ENCODE data around the gene KSR2. TPM values are rescaled to one million over a fixed set of nuclear protein-coding genes. Genes with fewer than 3 reads are reported as not detected.

KSR2 gene
- total and polyA plus RNA-seq, 2 of the 4 experiments (the other 2 are of a cell fraction): not detected

DNA sequence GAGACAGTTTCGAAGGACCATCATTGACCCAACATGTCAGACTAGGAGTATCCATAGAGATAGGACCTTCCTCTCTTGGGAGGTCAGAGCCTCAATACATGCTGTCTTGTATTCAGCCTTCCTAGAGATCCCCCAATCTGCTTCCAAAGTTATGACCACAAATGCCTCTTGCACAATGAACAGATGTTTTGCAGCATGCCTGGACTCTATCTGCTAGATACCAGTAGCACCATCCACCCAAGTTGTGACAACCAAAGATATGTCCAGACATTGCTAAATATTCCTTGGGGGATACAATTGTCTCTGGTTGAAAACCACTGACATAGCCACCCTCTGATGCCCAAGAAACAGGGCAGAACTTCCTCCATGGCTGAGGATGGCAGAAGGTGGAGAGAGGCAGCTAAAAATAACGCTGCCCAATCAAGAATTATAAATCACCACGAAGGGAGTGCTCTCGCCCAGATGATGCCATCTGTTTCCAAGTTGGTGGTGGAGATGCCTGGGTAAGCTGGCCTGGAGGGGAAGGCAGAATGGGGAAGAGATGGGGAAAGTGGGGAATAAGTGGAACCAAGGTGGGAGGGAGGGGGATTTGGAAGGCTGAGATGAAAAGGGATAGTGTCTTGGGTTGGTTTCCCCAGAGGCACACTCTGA lies 564.5 kb downstream of the KSR2 start:
- Histone ChIP-seq H3K14ac (replicated peaks; ENCODE audit: low read depth, low read length) (no peak overlapping the region), H3K36me3 (ENCODE audit: control insufficient read depth, insufficient read depth, low read length) (no peaks in the 10 kb centered on the region), H3K27me3 (ENCODE audit: control insufficient read depth, insufficient read depth, low read length) (no peaks in the 10 kb centered on the region), H3K18ac (ENCODE audit: low read depth, low read length) (no peak overlapping the region), H2BK20ac (ENCODE audit: low read depth, low read length) (no peak overlapping the region), H3K4me1 (ENCODE audit: control insufficient read depth, insufficient read depth, low read length) (no peaks in the 10 kb centered on the region), H2AK9ac (replicated peaks; ENCODE audit: low read depth, low read length, poor library complexity) (no peak overlapping the region), H4K5ac (ENCODE audit: low read depth, low read length) (no peak overlapping the region), H2BK5ac (ENCODE audit: low read depth, low read length, poor library complexity, severe bottlenecking) (no peak overlapping the region), H4K8ac (ENCODE audit: low read depth in 2 of 2, low read length in 2 of 2) (no peak overlapping the region), H2BK120ac (ENCODE audit: low read depth, low read length) (no peak overlapping the region), H3K9ac (ENCODE audit: low read depth, low read length) (no peak overlapping the region), H2BK15ac (ENCODE audit: low read depth, low read length) (no peak overlapping the region), H4K91ac (ENCODE audit: insufficient read depth, low read depth, low read length) (no peak overlapping the region), H2AK5ac (ENCODE audit: low read depth, low read length) (no peak overlapping the region), H3K4me3 (ENCODE audit: insufficient read depth, low read depth, low read length) (no peak overlapping the region), H3K27ac (ENCODE audit: insufficient read depth, low read length) (no peak overlapping the region), H2AFZ (replicated peaks; ENCODE audit: low read length, poor library complexity) (no peak overlapping the region), H3K4ac (ENCODE audit: low read depth, low read length) (no peak overlapping the region), H3K56ac (ENCODE audit: extremely low read depth, insufficient read depth, low read length) (no peak overlapping the region), H3K9me3 (ENCODE audit: control insufficient read depth, insufficient read depth, low read length) (peaks cover 43% of the 10 kb centered on the region), H3K4me2 (ENCODE audit: low read depth, low read length) (no peak overlapping the region), H3K9me1 (ENCODE audit: insufficient read depth, low read length) (no peaks in the 10 kb centered on the region), H3K23ac (ENCODE audit: low read depth, low read length) (no peak overlapping the region), H3K79me1 (ENCODE audit: low read depth in 1 of 2, low read length in 2 of 2) (no peaks in the 10 kb centered on the region), H4K20me1 (ENCODE audit: insufficient read depth, low read length) (no peaks in the 10 kb centered on the region)
- no TSS peak for BruUV-seq (replicated peaks)
- intact Hi-C loops (cut with micrococcal nuclease) (no loop called here), in situ Hi-C loops (cut with MboI; ENCODE audit: low sequenced_read_pairs) (no loop called here), dilution Hi-C loops (cut with HindIII; ENCODE audit: low sequenced_read_pairs, unreplicated experiment) (no loop called here)
- CTCF ChIA-PET: no interaction called here
- no CpG with 5 or more reads among the region's 4 CpGs for WGBS, 2 experiments (ENCODE audit: extremely low coverage in 2 of 2, insufficient read length in 1 of 2)
- DNase-seq (no peak), ATAC-seq (ENCODE audit: low read depth) (no peak)
- POLR2A ChIA-PET (ENCODE audit: unreplicated experiment): no interaction called here
- TF ChIP-seq CHD1 (IDR thresholded peaks at IDR 0.05; ENCODE audit: low read depth, low read length): no peak
- TF ChIP-seq SMC3 (IDR thresholded peaks at IDR 0.05; ENCODE audit: low read depth, low read length): no peak
- TF ChIP-seq BHLHE40 (IDR thresholded peaks at IDR 0.05; ENCODE audit: low read depth, low read length): no peak
- no peak for TF ChIP-seq MAZ (IDR thresholded peaks at IDR 0.05; ENCODE audit: borderline replicate concordance, low read depth, low read length)
- TF ChIP-seq CEBPB (IDR thresholded peaks at IDR 0.05; ENCODE audit: low read depth, low read length): no peak
- TF ChIP-seq, protein P1, sequence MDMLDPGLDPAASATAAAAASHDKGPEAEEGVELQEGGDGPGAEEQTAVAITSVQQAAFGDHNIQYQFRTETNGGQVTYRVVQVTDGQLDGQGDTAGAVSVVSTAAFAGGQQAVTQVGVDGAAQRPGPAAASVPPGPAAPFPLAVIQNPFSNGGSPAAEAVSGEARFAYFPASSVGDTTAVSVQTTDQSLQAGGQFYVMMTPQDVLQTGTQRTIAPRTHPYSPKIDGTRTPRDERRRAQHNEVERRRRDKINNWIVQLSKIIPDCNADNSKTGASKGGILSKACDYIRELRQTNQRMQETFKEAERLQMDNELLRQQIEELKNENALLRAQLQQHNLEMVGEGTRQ (IDR thresholded peaks at IDR 0.05; ENCODE audit: low read depth, low read length): no peak
- no peak for TF ChIP-seq RCOR1 (IDR thresholded peaks at IDR 0.05; ENCODE audit: insufficient replicate concordance, low read length)
- no peak for TF ChIP-seq RAD21 (IDR thresholded peaks at IDR 0.05; ENCODE audit: low read length)

Data from IMR-90 (cell line).